ENCODE results near the gene MAPK10.

GRCh38 chr4:86091201-86091600, 268.7 kb downstream of the MAPK10 start:
- TF ChIP-seq CTCF (IDR thresholded peaks at IDR 0.05; ENCODE audit: poor library complexity) = no peak
- no peak for TF ChIP-seq EZH2phosphoT487 (IDR thresholded peaks at IDR 0.05; ENCODE audit: low read depth, severe bottlenecking, unreplicated experiment)

Measured in hepatocyte (in vitro differentiated cells).